Eye (tissue), 1 donor: ENCODE measurements around the gene MBTD1.

Experiments
- DNase-seq: peaks from one replicate; pipeline ENCODE4 v3.0.0-alpha.2; 2015

MBTD1 gene

DNA sequence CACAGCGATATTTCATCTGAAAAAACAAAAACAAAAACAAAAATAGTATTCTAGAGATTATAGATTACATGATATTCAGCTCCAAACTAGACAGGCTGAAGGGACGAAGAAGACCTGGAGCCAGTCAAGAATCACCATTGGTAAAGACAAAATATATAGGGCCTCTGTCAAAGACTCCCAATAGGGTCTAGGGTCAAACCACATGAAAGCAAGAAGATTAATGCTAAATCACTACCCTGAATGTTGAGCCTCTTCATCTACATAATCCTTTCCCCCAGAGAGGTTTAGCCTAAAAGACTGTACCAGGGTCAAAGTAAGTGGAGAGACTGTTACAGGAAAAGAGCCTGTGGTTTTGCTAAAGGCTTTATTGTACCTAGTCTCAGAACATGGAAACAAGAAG lies 117.3 kb downstream of the MBTD1 start:
- no peak for DNase-seq

DNA sequence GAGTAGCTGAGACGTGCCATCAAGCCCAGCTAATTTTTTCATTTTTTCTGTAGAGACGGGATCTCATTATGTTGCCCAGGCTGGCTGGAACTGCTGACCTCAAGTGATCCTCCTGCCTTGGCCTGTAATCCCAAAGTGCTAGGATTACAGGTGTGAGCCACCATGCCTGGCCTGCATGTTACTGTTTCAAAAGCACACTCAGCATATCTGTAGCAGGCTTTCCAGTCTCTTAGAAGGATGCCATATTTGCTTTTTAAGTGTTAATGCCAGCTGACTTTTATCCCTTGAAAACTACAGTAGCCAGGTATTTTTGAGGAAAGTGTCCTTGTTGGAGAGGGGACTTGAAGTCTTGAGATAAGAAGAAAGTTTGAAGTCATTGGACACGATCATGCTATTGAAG lies 123.9 kb downstream of the MBTD1 start:
- DNase-seq, result no peak

DNA sequence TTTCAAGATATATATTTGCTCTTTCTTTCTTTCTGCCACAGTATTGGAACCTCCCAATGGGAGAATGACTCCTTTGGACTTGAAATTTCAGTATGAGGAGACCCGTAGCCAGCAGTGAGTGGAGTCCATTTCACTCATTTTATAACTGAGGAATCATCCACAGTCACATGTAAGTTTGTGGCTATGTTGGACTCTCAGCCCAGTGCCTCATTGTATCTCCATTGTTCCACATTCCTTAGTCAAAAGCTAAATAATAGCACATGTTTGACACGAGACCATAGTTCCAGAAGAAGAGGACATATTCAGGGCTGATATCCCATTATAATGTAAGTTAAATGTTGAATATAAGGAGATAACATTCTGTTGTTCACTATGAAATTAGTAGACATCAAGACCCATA lies 126.5 kb downstream of the MBTD1 start:
- no peak for DNase-seq

DNA sequence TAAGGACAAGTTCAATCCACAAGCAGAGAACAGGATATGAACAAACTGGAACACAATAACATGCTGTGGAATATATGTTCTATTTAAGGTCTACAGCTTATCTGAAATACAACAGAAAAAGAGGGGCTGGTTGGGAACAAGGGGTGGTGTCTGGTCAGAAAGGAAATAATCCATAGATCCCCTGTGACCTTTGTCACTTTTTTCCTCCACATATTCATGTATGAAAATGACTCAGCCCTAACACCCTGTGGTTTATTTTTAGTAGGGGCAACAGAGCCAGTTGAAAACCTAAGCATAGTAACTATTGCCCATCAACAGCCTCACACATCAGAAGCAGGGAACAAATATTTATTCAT lies 126.9 kb downstream of the MBTD1 start:
- DNase-seq, result no peak

DNA sequence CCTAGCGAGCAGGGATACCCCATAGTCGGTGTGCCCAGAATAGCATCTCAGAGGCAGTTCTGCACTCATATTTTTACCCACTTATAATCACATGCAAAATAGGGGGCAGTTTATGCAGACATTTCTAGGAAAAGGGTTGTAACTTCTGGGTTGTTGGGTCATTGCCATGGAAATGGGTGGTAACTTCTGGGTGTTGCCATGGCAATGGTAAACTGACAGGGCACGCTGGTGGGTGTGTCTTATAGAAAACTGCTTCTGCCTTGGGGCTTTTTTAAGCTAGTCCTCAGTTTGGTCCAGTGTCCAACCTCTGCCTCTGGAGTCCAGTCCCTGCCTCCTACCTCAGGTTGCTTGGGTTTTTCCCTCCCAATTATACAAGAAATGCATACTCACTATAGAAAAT lies 131.8 kb downstream of the MBTD1 start:
- DNase-seq, result no peak
